ENCODE results near the gene VGLL3.

The VGLL3 gene

GRCh38 chr3:86990734-86991481 lies at the start of gene VGLL3:
TSS of gene VGLL3 (minus strand) at chr3:86991149. CDS start at chr3:86990743, 406 bp downstream.
- H3K4me3 ChIP-seq (ENCODE audit: low read length) = no peak within 1 kb of the TSS
- H3K27me3 ChIP-seq (ENCODE audit: control insufficient read depth, low read length) = no peaks in the 10 kb centered on the region
- no peaks in the 10 kb centered on the region for H3K9me2 ChIP-seq (replicated peaks; ENCODE audit: control insufficient read depth, low read length)
- no peaks in the 10 kb centered on the region for H3K79me2 ChIP-seq (ENCODE audit: control insufficient read depth, low read length)
- H3K9me3 ChIP-seq (ENCODE audit: control insufficient read depth, insufficient read depth, low read length) = no peaks in the 10 kb centered on the region; the same call in 1 of the 2 replicates
- H3K27ac ChIP-seq (ENCODE audit: low read depth, low read length) = no peak within 1 kb of the TSS
- TF ChIP-seq CTCF (IDR thresholded peaks at IDR 0.05; ENCODE audit: low read depth, low read length, poor library complexity, severe bottlenecking) (no peak), EZH2phosphoT487 (IDR thresholded peaks at IDR 0.05; ENCODE audit: borderline replicate concordance, low read length) (no peak)
- H3F3A ChIP-seq (ENCODE audit: control insufficient read depth, insufficient read depth) = no peaks in the 10 kb centered on the region
- H3K36me3 ChIP-seq (ENCODE audit: control insufficient read depth, low read length) = no peaks in the 10 kb centered on the region
- H3K4me2 ChIP-seq (ENCODE audit: low read length) = no peak within 1 kb of the TSS
- H3K4me1 ChIP-seq (ENCODE audit: control insufficient read depth, low read length) = no peaks in the 10 kb centered on the region
- no peaks in the 10 kb centered on the region for H4K20me1 ChIP-seq (ENCODE audit: control insufficient read depth, insufficient read depth, low read depth, low read length)

GRCh38 chr3:87037652-87038051 lies 46.7 kb upstream of the VGLL3 start:
- no peak for TF ChIP-seq CTCF (IDR thresholded peaks at IDR 0.05; ENCODE audit: low read depth, low read length, poor library complexity, severe bottlenecking)
- no peak for TF ChIP-seq EZH2phosphoT487 (IDR thresholded peaks at IDR 0.05; ENCODE audit: borderline replicate concordance, low read length)
- Histone ChIP-seq H3K4me2 (ENCODE audit: low read length) (no peak overlapping the region), H3K27ac (ENCODE audit: low read depth, low read length) (no peak overlapping the region), H3K79me2 (ENCODE audit: control insufficient read depth, low read length) (no peaks in the 10 kb centered on the region), H3K4me1 (ENCODE audit: control insufficient read depth, low read length) (no peaks in the 10 kb centered on the region), H3K4me3 (ENCODE audit: low read length) (no peak overlapping the region), H3K27me3 (ENCODE audit: control insufficient read depth, low read length) (no peaks in the 10 kb centered on the region), H3K9me2 (replicated peaks; ENCODE audit: control insufficient read depth, low read length) (no peaks in the 10 kb centered on the region), H3K9me3 (ENCODE audit: control insufficient read depth, insufficient read depth, low read length) (no peaks in the 10 kb centered on the region), H4K20me1 (ENCODE audit: control insufficient read depth, insufficient read depth, low read depth, low read length) (no peaks in the 10 kb centered on the region), H3F3A (ENCODE audit: control insufficient read depth, insufficient read depth) (no peaks in the 10 kb centered on the region), H3K36me3 (ENCODE audit: control insufficient read depth, low read length) (no peaks in the 10 kb centered on the region)

GRCh38 chr3:87036671-87037070 lies 45.7 kb upstream of the VGLL3 start:
- Histone ChIP-seq H4K20me1 (ENCODE audit: control insufficient read depth, insufficient read depth, low read depth, low read length) (no peaks in the 10 kb centered on the region), H3K36me3 (ENCODE audit: control insufficient read depth, low read length) (no peaks in the 10 kb centered on the region), H3K27me3 (ENCODE audit: control insufficient read depth, low read length) (no peaks in the 10 kb centered on the region), H3K27ac (ENCODE audit: low read depth, low read length) (no peak overlapping the region), H3K9me2 (replicated peaks; ENCODE audit: control insufficient read depth, low read length) (no peaks in the 10 kb centered on the region), H3K9me3 (ENCODE audit: control insufficient read depth, insufficient read depth, low read length) (no peaks in the 10 kb centered on the region), H3K4me3 (ENCODE audit: low read length) (no peak overlapping the region), H3K4me2 (ENCODE audit: low read length) (no peak overlapping the region), H3F3A (ENCODE audit: control insufficient read depth, insufficient read depth) (no peaks in the 10 kb centered on the region), H3K4me1 (ENCODE audit: control insufficient read depth, low read length) (no peaks in the 10 kb centered on the region), H3K79me2 (ENCODE audit: control insufficient read depth, low read length) (no peaks in the 10 kb centered on the region)
- TF ChIP-seq CTCF (IDR thresholded peaks at IDR 0.05; ENCODE audit: low read depth, low read length, poor library complexity, severe bottlenecking) (no peak), EZH2phosphoT487 (IDR thresholded peaks at IDR 0.05; ENCODE audit: borderline replicate concordance, low read length) (no peak)
